PC-9 (cell line): ENCODE results near the gene MAS1L.

Source experiments
- CTCF ChIP-seq: fragments of 200-600 bp; sonication (generic); conservative IDR thresholded peaks from 2 replicates; pipeline ENCODE4 v1.6.1; 2017; ENCODE audit warnings: mixed run types, antibody characterized with exemption, mild to moderate bottlenecking, moderate library complexity
- EZH2 ChIP-seq: fragments of 200-600 bp; sonication (generic); IDR thresholded peaks from 2 replicates; pipeline ENCODE4 v1.8.0; 2017; ENCODE audit warnings: antibody characterized with exemption, low read depth

- TF ChIP-seq EZH2 (no peak), CTCF (no peak)
These were observed 42.2 kb upstream of the MAS1L start for GRCh38 chr6:29529956-29530355.
